Measurements from ENCODE around the gene WWOX.
"Not testable (repeated sequence)": the region's sequence is repeated elsewhere in the genome, so short reads cannot be mapped to it uniquely, and the experiment has no call there.

WWOX gene

GRCh38 chr16:78689536-78689935, 590.1 kb downstream of the WWOX start (continued):
- TF ChIP-seq CSDC2 (CRISPR knock-in tag; IDR thresholded peaks at IDR 0.05), result no peak
- no peak for TF ChIP-seq ARNTL (CRISPR knock-in tag; IDR thresholded peaks at IDR 0.05; ENCODE audit: borderline replicate concordance, low read depth)
- TF ChIP-seq ZC3H10 (CRISPR knock-in tag; IDR thresholded peaks at IDR 0.05), result no peak
- no peak for TF ChIP-seq RARB (CRISPR knock-in tag; IDR thresholded peaks at IDR 0.05)

- TF ChIP-seq TSHZ2 (CRISPR knock-in tag; IDR thresholded peaks at IDR 0.05) (no peak), POU6F1 (CRISPR knock-in tag; IDR thresholded peaks at IDR 0.05; ENCODE audit: borderline replicate concordance, low read depth) (no peak), ESRRG (CRISPR knock-in tag; IDR thresholded peaks at IDR 0.05) (no peak), TCF4 (CRISPR knock-in tag; IDR thresholded peaks at IDR 0.05; ENCODE audit: borderline replicate concordance) (no peak), ARNTL (CRISPR knock-in tag; IDR thresholded peaks at IDR 0.05; ENCODE audit: borderline replicate concordance, low read depth) (no peak), TOX (CRISPR knock-in tag; IDR thresholded peaks at IDR 0.05; ENCODE audit: borderline replicate concordance) (no peak)
- ATAC-seq, result no peak
Measured at GRCh38 chr16:78690510-78690909, 591.1 kb downstream of the WWOX start.

GRCh38 chr16:78691746-78692145, 592.3 kb downstream of the WWOX start:
- not testable (repeated sequence) for ATAC-seq

GRCh38 chr16:78693496-78693895, 594.0 kb downstream of the WWOX start:
- ATAC-seq, result no peak
- TF ChIP-seq OSR1 (CRISPR knock-in tag; IDR thresholded peaks at IDR 0.05) (no peak), BACH2 (CRISPR knock-in tag; IDR thresholded peaks at IDR 0.05; ENCODE audit: borderline replicate concordance) (no peak), ZFP3 (CRISPR knock-in tag; IDR thresholded peaks at IDR 0.05) (no peak), POU6F1 (CRISPR knock-in tag; IDR thresholded peaks at IDR 0.05; ENCODE audit: borderline replicate concordance, low read depth) (no peak), ARNTL (CRISPR knock-in tag; IDR thresholded peaks at IDR 0.05; ENCODE audit: borderline replicate concordance, low read depth) (no peak), PPARA (CRISPR knock-in tag; IDR thresholded peaks at IDR 0.05; ENCODE audit: borderline replicate concordance) (no peak), GLIS3 (CRISPR knock-in tag; IDR thresholded peaks at IDR 0.05) (no peak), SNAI2 (CRISPR knock-in tag; IDR thresholded peaks at IDR 0.05) (no peak), CSDC2 (CRISPR knock-in tag; IDR thresholded peaks at IDR 0.05) (no peak), ZFP30 (CRISPR knock-in tag; IDR thresholded peaks at IDR 0.05) (no peak), CSRNP3 (CRISPR knock-in tag; IDR thresholded peaks at IDR 0.05) (no peak), TCF4 (CRISPR knock-in tag; IDR thresholded peaks at IDR 0.05; ENCODE audit: borderline replicate concordance) (no peak), ZC3H10 (CRISPR knock-in tag; IDR thresholded peaks at IDR 0.05) (no peak), ISL1 (CRISPR knock-in tag; IDR thresholded peaks at IDR 0.05) (no peak), ZNF565 (CRISPR knock-in tag; conservative IDR thresholded peaks at IDR 0.05; ENCODE audit: low read depth) (no peak), ESRRG (CRISPR knock-in tag; IDR thresholded peaks at IDR 0.05) (no peak), ZNF70 (CRISPR knock-in tag; IDR thresholded peaks at IDR 0.05) (no peak), TOX (CRISPR knock-in tag; IDR thresholded peaks at IDR 0.05; ENCODE audit: borderline replicate concordance) (no peak)
- TF ChIP-seq, protein P1, sequence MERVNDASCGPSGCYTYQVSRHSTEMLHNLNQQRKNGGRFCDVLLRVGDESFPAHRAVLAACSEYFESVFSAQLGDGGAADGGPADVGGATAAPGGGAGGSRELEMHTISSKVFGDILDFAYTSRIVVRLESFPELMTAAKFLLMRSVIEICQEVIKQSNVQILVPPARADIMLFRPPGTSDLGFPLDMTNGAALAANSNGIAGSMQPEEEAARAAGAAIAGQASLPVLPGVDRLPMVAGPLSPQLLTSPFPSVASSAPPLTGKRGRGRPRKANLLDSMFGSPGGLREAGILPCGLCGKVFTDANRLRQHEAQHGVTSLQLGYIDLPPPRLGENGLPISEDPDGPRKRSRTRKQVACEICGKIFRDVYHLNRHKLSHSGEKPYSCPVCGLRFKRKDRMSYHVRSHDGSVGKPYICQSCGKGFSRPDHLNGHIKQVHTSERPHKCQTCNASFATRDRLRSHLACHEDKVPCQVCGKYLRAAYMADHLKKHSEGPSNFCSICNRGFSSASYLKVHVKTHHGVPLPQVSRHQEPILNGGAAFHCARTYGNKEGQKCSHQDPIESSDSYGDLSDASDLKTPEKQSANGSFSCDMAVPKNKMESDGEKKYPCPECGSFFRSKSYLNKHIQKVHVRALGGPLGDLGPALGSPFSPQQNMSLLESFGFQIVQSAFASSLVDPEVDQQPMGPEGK (CRISPR knock-in tag; IDR thresholded peaks at IDR 0.05; ENCODE audit: borderline replicate concordance), result no peak
- TF ChIP-seq, protein P2, sequence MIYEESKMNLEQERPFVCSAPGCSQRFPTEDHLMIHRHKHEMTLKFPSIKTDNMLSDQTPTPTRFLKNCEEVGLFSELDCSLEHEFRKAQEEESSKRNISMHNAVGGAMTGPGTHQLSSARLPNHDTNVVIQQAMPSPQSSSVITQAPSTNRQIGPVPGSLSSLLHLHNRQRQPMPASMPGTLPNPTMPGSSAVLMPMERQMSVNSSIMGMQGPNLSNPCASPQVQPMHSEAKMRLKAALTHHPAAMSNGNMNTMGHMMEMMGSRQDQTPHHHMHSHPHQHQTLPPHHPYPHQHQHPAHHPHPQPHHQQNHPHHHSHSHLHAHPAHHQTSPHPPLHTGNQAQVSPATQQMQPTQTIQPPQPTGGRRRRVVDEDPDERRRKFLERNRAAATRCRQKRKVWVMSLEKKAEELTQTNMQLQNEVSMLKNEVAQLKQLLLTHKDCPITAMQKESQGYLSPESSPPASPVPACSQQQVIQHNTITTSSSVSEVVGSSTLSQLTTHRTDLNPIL (CRISPR knock-in tag; IDR thresholded peaks at IDR 0.05; ENCODE audit: low read depth), result no peak

All from SK-N-SH treated with all-trans-retinoic acid at 6 μM for 48 hours (cell line).